Neural progenitor cell (in vitro differentiated cells): Measurements from ENCODE around the gene GRID1. TPM values are rescaled to one million over a fixed set of nuclear protein-coding genes. Genes with fewer than 3 reads are reported as not detected.

Experiments
- DNase-seq: peaks from one replicate; pipeline ENCODE4 v3.0.0-alpha.2; 2016; ENCODE audit warnings: low spot score
- H2AFZ ChIP-seq: fragments of 200-600 bp; sonication (generic); replicated peaks from 2 replicates; pipeline ENCODE4 v1.6.1; 2016; ENCODE audit warnings: antibody characterized with exemption
- H3F3A ChIP-seq: fragments of 200-600 bp; sonication (generic); 2 replicates; pipeline ENCODE4 v1.6.1; 2016; ENCODE audit warnings: antibody characterized with exemption, low read depth
- H3K27ac ChIP-seq: fragments of 200-600 bp; sonication (generic); 2 replicates; pipeline ENCODE4 v1.5.1; 2016; ENCODE audit warnings: mild to moderate bottlenecking
- H3K27me3 ChIP-seq: fragments of 200-600 bp; sonication (generic); 2 replicates; pipeline ENCODE4 v1.6.1; 2016; ENCODE audit warnings: mild to moderate bottlenecking, moderate library complexity
- H3K36me3 ChIP-seq: fragments of 200-600 bp; sonication (generic); 2 replicates; pipeline ENCODE4 v1.5.1; 2016
- H3K4me1 ChIP-seq: fragments of 200-600 bp; sonication (generic); 2 replicates; pipeline ENCODE4 v1.6.1; 2016; ENCODE audit warnings: mixed run types
- H3K4me2 ChIP-seq: fragments of 200-600 bp; sonication (generic); 2 replicates; pipeline ENCODE4 v1.6.1; 2016
- H3K4me3 ChIP-seq: fragments of 200-600 bp; sonication (generic); 2 replicates; pipeline ENCODE4 v1.5.1; 2016
- H3K79me2 ChIP-seq: fragments of 200-600 bp; sonication (generic); 2 replicates; pipeline ENCODE4 v1.6.1; 2016; ENCODE audit warnings: low read depth
- H3K9ac ChIP-seq: fragments of 200-600 bp; sonication (generic); 2 replicates; pipeline ENCODE4 v1.6.1; 2016
- H3K9me3 ChIP-seq: fragments of 200-600 bp; sonication (generic); 2 replicates; pipeline ENCODE4 v1.5.1; 2016; ENCODE audit warnings: low read depth
- H4K20me1 ChIP-seq: fragments of 200-600 bp; sonication (generic); 2 replicates; pipeline ENCODE4 v1.6.1; 2016; ENCODE audit warnings: low read depth
- H3K27ac Mint-ChIP-seq: 3 replicates; pipeline ENCODE4 v1.8.0; 2021; ENCODE audit warnings: mixed read lengths
- H3K27me3 Mint-ChIP-seq: 2 replicates; pipeline ENCODE4 v1.8.0; 2022; ENCODE audit warnings: low read depth, mild to moderate bottlenecking, inconsistent platforms, moderate library complexity, mixed read lengths; ENCODE audit not compliant: insufficient read depth
- H3K36me3 Mint-ChIP-seq: 3 replicates; pipeline ENCODE4 v1.8.0; 2021; ENCODE audit warnings: mixed read lengths
- H3K4me1 Mint-ChIP-seq: 3 replicates; pipeline ENCODE4 v1.8.0; 2021; ENCODE audit warnings: mixed read lengths
- H3K4me3 Mint-ChIP-seq: 3 replicates; pipeline ENCODE4 v1.8.0; 2021; ENCODE audit warnings: mild to moderate bottlenecking, moderate library complexity, mixed read lengths
- H3K9me3 Mint-ChIP-seq: 3 replicates; pipeline ENCODE4 v1.8.0; 2020; ENCODE audit warnings: mixed read lengths
- EZH2 ChIP-seq: fragments of 200-600 bp; sonication (generic); IDR thresholded peaks from 2 replicates; pipeline ENCODE4 v1.6.1; 2017; ENCODE audit warnings: antibody characterized with exemption, mild to moderate bottlenecking, moderate library complexity
- EZH2phosphoT487 ChIP-seq: fragments of 200-600 bp; sonication (generic); IDR thresholded peaks from 2 replicates; pipeline ENCODE4 v1.6.1; 2017; ENCODE audit warnings: antibody characterized with exemption
- total RNA-seq: library from RNA; depleted of rRNA; stranded (reverse); fragments of >200 nt; gene quantifications from 2 replicates; pipeline ENCODE4 v1.2.3, GENCODE V29; 2015; ENCODE audit warnings: low replicate concordance
- TF ChIP-seq, protein P1 (sequence below): fragments of 200-600 bp; sonication (generic); IDR thresholded peaks from 2 replicates; pipeline ENCODE4 v1.5.1; 2017; ENCODE audit warnings: antibody characterized with exemption, mild to moderate bottlenecking

GRID1 gene
- total RNA-seq, 1 donor from 2014 or later: not detected

DNA sequence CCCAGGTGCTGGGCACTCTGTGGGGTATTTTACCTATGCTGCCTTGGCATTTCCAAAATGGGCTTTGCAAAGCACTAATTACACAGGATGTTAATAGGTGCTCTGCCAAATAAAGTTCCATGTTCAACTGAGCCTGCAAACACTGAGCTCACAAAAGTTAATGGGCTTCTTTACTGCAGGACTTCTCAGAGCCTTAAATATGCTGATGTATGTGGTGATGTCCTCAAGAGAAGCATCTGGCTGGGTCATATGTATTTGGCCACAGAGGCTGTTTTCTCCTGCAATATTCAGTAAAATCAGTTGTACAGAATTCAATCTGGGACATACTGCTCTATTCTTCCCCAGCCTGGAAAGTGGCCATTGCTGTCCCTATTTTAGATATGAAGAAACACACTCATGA is 31.3 kb downstream of the GRID1 start:
- Mint-ChIP-seq H3K36me3 (no peaks in the 10 kb centered on the region), H3K4me1 (peaks cover 10% of the 10 kb centered on the region), H3K4me3 (no peak overlapping the region), H3K9me3 (no peaks in the 10 kb centered on the region), H3K27ac (no peak overlapping the region), H3K27me3 (peaks cover 13% of the 10 kb centered on the region)
- H4K20me1 ChIP-seq: no peaks in the 10 kb centered on the region
- no peak overlapping the region for H3K4me3 ChIP-seq
- H3K79me2 ChIP-seq: no peaks in the 10 kb centered on the region
- H3K9me3 ChIP-seq: no peaks in the 10 kb centered on the region
- no peaks in the 10 kb centered on the region for H3F3A ChIP-seq
- no peaks in the 10 kb centered on the region for H3K36me3 ChIP-seq
- no peak overlapping the region for H3K27ac ChIP-seq
- TF ChIP-seq, protein P1, sequence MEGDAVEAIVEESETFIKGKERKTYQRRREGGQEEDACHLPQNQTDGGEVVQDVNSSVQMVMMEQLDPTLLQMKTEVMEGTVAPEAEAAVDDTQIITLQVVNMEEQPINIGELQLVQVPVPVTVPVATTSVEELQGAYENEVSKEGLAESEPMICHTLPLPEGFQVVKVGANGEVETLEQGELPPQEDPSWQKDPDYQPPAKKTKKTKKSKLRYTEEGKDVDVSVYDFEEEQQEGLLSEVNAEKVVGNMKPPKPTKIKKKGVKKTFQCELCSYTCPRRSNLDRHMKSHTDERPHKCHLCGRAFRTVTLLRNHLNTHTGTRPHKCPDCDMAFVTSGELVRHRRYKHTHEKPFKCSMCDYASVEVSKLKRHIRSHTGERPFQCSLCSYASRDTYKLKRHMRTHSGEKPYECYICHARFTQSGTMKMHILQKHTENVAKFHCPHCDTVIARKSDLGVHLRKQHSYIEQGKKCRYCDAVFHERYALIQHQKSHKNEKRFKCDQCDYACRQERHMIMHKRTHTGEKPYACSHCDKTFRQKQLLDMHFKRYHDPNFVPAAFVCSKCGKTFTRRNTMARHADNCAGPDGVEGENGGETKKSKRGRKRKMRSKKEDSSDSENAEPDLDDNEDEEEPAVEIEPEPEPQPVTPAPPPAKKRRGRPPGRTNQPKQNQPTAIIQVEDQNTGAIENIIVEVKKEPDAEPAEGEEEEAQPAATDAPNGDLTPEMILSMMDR: no peak
- TF ChIP-seq EZH2phosphoT487: no peak
- no peak overlapping the region for H3K4me2 ChIP-seq
- no peak overlapping the region for H2AFZ ChIP-seq
- DNase-seq: no peak
- no peaks in the 10 kb centered on the region for H3K27me3 ChIP-seq
- no peak overlapping the region for H3K9ac ChIP-seq
- H3K4me1 ChIP-seq: no peaks in the 10 kb centered on the region

DNA sequence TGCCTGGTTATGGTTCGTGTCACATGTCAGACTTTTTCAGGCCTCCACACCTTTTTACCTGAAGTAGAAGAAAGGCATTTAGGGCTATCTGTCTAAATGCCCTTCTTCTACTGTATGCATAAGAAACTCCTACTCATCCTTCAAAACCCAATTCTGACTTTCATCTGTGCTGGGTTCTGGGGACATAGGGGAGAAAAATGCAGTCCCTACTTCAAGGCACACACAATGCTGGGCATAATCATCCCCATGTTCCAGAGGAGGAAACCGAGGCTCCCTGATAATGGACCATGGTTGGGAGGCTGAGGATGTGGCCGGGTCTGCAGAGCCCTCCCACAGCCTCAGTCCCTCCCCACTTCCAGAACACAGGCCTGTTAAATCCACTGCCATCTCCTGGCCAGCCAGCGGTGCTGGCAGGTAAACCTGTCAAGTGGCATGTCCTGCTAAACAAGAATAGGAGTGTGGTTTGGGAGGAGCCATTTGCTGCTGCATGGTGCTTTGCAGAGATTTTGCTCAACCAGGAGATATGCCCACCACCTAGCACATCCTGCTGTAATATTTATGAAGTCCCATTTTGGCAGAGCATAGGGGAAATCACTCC is 32.0 kb downstream of the GRID1 start:
- Histone ChIP-seq H3K27ac (no peak overlapping the region), H3K4me1 (no peaks in the 10 kb centered on the region), H3K79me2 (no peaks in the 10 kb centered on the region), H2AFZ (no peak overlapping the region), H3F3A (no peaks in the 10 kb centered on the region), H3K9ac (no peak overlapping the region), H4K20me1 (no peaks in the 10 kb centered on the region), H3K4me2 (no peak overlapping the region), H3K9me3 (no peaks in the 10 kb centered on the region), H3K27me3 (no peaks in the 10 kb centered on the region), H3K4me3 (no peak overlapping the region), H3K36me3 (no peaks in the 10 kb centered on the region)
- Mint-ChIP-seq H3K27me3 (peaks cover 13% of the 10 kb centered on the region), H3K27ac (no peak overlapping the region), H3K36me3 (no peaks in the 10 kb centered on the region), H3K4me1 (peaks cover 3% of the 10 kb centered on the region), H3K9me3 (no peaks in the 10 kb centered on the region), H3K4me3 (no peak overlapping the region)
- peak; percentile 50 for DNase-seq
- TF ChIP-seq, protein P1: peak; percentile 46
- TF ChIP-seq EZH2phosphoT487: no peak

DNA sequence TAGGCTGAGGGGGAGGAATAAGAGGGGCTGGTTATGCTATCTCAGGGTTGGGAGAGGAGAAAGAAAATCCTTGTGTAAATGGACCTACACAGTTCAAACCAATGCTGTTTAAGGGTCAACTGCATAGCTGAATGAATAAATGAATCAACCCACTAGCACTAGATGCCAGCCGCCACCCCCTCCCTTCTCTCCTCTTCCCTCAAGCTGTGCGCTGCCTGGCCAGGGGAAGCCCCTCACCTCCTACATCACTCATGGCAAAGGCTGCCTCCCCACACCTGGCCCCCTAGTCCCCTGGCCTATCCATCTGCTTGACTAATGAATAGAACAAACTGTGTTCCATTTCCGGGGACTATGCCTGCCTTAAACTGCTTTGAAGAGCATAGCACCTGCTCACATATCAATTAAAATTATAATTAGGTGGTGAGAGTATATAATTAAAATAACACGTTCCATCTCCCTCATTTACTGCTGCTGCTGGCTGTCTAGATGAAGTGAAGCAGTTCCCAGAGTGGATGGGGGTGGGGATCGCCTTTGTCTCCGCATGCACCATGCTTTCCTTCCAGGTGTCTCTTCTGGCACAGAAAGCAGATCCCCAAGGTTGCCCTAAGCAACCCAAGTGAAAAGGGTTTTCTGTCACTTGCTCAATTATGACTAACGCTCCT is 32.6 kb downstream of the GRID1 start:
- H3K79me2 ChIP-seq: no peaks in the 10 kb centered on the region
- no peaks in the 10 kb centered on the region for H3K9me3 ChIP-seq
- H3K9ac ChIP-seq: no peak overlapping the region
- H3K4me3 ChIP-seq: no peak overlapping the region
- H3K27me3 ChIP-seq: no peaks in the 10 kb centered on the region
- H3F3A ChIP-seq: no peaks in the 10 kb centered on the region
- no peak for TF ChIP-seq EZH2
- TF ChIP-seq EZH2phosphoT487: no peak
- TF ChIP-seq, protein P1: no peak
- H3K27ac Mint-ChIP-seq: no peak overlapping the region
- H3K4me2 ChIP-seq: no peak overlapping the region
- no peaks in the 10 kb centered on the region for H3K36me3 ChIP-seq
- H3K27ac ChIP-seq: no peak overlapping the region
- peaks cover 11% of the 10 kb centered on the region for H3K27me3 Mint-ChIP-seq
- H3K4me1 ChIP-seq: no peaks in the 10 kb centered on the region
- H3K4me1 Mint-ChIP-seq: peaks cover 3% of the 10 kb centered on the region
- DNase-seq: no peak
- H4K20me1 ChIP-seq: no peaks in the 10 kb centered on the region
- no peak overlapping the region for H3K4me3 Mint-ChIP-seq
- H3K36me3 Mint-ChIP-seq: no peaks in the 10 kb centered on the region
- H2AFZ ChIP-seq: no peak overlapping the region
- no peaks in the 10 kb centered on the region for H3K9me3 Mint-ChIP-seq
